ENCODE data around the gene LRRC36. TPM values are rescaled to one million over a fixed set of nuclear protein-coding genes. Genes with fewer than 3 reads are reported as not detected.
"Not testable (repeated sequence)": the region's sequence is repeated elsewhere in the genome, so short reads cannot be mapped to it uniquely, and the experiment has no call there.

Gene LRRC36
- total RNA-seq, 1 donor from 2014 or later, result 24.1 TPM

DNA sequence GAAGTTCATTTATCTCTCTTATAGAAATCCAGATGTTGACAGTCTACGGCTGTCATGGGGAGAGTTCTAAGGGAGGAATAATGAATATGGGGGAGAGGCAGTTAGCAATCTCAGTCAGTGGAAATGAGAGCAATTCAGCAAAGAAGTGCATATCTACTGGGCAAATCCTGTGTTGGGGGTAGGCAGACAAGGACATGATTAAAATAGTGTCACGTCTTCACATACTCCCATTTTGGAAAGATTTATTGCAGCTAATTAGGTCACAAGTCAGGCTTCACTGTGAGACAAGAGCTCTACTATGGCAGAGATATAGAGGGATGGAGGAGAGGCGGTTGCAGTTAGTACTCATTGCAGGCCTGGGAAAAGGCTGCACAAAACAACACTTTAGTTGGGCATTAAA is 29.8 kb downstream of the LRRC36 start:
- Mint-ChIP-seq H3K27me3 (ENCODE audit: unreplicated experiment) (no peaks in the 10 kb centered on the region), H3K36me3 (ENCODE audit: low read depth, unreplicated experiment) (no peaks in the 10 kb centered on the region)

DNA sequence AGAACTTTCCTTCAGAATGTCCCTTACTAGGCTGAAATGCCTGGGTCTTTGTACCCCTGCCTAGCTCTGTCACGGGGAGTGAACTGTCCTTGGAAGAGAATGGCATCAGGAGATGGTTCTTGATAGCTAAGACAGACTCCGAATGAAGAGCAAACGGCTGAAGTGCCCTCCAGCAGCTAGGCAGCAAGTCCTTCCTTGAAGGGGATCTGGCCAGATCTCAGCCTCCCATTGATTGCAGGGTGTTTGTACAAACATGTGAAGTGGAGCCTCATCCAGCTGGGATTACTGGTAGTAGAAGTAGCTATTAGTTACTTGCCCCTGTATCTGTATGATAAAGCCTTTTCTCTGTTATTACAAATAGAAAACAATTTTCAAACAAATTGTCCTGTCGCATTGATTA is 30.9 kb downstream of the LRRC36 start:
- TF ChIP-seq, protein P1, sequence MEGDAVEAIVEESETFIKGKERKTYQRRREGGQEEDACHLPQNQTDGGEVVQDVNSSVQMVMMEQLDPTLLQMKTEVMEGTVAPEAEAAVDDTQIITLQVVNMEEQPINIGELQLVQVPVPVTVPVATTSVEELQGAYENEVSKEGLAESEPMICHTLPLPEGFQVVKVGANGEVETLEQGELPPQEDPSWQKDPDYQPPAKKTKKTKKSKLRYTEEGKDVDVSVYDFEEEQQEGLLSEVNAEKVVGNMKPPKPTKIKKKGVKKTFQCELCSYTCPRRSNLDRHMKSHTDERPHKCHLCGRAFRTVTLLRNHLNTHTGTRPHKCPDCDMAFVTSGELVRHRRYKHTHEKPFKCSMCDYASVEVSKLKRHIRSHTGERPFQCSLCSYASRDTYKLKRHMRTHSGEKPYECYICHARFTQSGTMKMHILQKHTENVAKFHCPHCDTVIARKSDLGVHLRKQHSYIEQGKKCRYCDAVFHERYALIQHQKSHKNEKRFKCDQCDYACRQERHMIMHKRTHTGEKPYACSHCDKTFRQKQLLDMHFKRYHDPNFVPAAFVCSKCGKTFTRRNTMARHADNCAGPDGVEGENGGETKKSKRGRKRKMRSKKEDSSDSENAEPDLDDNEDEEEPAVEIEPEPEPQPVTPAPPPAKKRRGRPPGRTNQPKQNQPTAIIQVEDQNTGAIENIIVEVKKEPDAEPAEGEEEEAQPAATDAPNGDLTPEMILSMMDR (IDR thresholded peaks at IDR 0.05; ENCODE audit: unreplicated experiment), result no peak
- H3K4me1 Mint-ChIP-seq (ENCODE audit: unreplicated experiment), result peaks cover 22% of the 10 kb centered on the region
- H3K27me3 Mint-ChIP-seq (ENCODE audit: unreplicated experiment), result no peaks in the 10 kb centered on the region
- H3K27ac Mint-ChIP-seq (ENCODE audit: unreplicated experiment), result no peak overlapping the region
- no peaks in the 10 kb centered on the region for H3K36me3 Mint-ChIP-seq (ENCODE audit: low read depth, unreplicated experiment)
- DNase-seq (ENCODE audit: low spot score), result no peak
- no peaks in the 10 kb centered on the region for H3K9me3 Mint-ChIP-seq (ENCODE audit: unreplicated experiment)
- H3K4me3 Mint-ChIP-seq (ENCODE audit: unreplicated experiment), result no peak overlapping the region

More for the DNA sequence above, 29.8 kb downstream of the LRRC36 start:
- no peaks in the 10 kb centered on the region for H3K9me3 Mint-ChIP-seq (ENCODE audit: unreplicated experiment)
- H3K27ac Mint-ChIP-seq (ENCODE audit: unreplicated experiment), result no peak overlapping the region
- H3K4me1 Mint-ChIP-seq (ENCODE audit: unreplicated experiment), result peaks cover 22% of the 10 kb centered on the region
- DNase-seq (ENCODE audit: low spot score), result no peak
- no peak overlapping the region for H3K4me3 Mint-ChIP-seq (ENCODE audit: unreplicated experiment)
- TF ChIP-seq, protein P1 (IDR thresholded peaks at IDR 0.05; ENCODE audit: unreplicated experiment), result no peak

DNA sequence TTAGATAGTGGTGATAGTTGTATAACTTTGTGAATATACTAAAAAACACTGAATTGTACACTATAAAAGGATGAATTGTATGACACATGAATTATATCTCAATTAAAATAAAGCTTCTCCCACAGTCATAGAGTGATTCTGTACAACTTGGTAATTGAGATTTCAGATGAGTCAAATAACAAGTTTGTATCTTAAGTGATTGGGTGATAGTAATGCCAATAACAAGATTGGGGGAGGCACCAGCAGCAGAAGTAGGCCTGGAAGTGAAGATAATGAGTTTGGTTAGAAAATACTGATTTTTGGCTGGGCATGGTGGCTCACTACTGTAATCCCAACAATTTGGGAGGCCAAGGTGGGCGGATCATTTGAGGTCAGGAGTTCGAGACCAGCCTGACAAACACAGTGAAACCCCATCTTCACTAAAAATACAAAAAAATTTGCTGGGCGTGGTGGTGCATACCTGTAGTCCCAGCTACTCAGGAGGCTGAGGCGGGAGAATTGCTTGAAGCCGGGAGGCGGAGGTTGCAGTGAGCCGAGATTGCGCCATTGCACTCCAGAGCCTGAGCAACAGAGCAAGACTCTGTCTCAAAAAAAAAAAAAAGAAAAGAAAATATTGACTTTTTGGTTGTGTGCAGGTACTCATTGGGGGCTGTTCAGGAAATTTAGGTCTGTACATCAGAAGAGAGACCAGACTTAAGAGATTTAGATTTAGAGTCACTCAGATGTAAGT is 33.1 kb downstream of the LRRC36 start:
- H3K27me3 Mint-ChIP-seq (ENCODE audit: unreplicated experiment); DNase-seq (ENCODE audit: low spot score); H3K9me3 Mint-ChIP-seq (ENCODE audit: unreplicated experiment); H3K27ac Mint-ChIP-seq (ENCODE audit: unreplicated experiment); H3K36me3 Mint-ChIP-seq (ENCODE audit: low read depth, unreplicated experiment); H3K4me3 Mint-ChIP-seq (ENCODE audit: unreplicated experiment): not testable (repeated sequence)
- H3K4me1 Mint-ChIP-seq (ENCODE audit: unreplicated experiment), result peaks cover 33% of the 10 kb centered on the region

DNA sequence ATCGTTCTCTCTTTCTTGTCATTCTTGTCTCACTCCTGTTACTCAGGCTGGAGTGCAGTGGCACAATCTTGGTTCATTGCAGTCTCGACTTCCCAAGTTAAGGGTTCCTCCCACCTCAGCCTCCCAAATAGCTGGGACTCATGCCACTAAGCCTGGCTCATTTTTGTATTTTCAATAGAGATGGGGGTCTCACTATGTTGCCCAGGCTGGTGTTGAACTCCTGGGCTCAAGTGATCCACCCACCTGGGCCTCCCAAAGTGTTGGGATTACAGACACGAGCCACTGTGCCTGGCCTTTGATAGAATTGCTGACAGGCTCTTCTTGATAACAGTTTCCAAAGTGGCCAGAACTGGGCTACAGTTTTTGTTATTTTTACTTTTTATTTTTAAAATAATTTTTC is 34.4 kb downstream of the LRRC36 start:
- no peaks in the 10 kb centered on the region for H3K36me3 Mint-ChIP-seq (ENCODE audit: low read depth, unreplicated experiment)
- no peak overlapping the region for H3K27ac Mint-ChIP-seq (ENCODE audit: unreplicated experiment)
- H3K4me1 Mint-ChIP-seq (ENCODE audit: unreplicated experiment), result peaks cover 38% of the 10 kb centered on the region
- DNase-seq (ENCODE audit: low spot score), result no peak
- no peaks in the 10 kb centered on the region for H3K9me3 Mint-ChIP-seq (ENCODE audit: unreplicated experiment)
- TF ChIP-seq, protein P1 (IDR thresholded peaks at IDR 0.05; ENCODE audit: unreplicated experiment), result no peak
- peaks cover 1% of the 10 kb centered on the region for H3K27me3 Mint-ChIP-seq (ENCODE audit: unreplicated experiment)
- H3K4me3 Mint-ChIP-seq (ENCODE audit: unreplicated experiment), result no peak overlapping the region

DNA sequence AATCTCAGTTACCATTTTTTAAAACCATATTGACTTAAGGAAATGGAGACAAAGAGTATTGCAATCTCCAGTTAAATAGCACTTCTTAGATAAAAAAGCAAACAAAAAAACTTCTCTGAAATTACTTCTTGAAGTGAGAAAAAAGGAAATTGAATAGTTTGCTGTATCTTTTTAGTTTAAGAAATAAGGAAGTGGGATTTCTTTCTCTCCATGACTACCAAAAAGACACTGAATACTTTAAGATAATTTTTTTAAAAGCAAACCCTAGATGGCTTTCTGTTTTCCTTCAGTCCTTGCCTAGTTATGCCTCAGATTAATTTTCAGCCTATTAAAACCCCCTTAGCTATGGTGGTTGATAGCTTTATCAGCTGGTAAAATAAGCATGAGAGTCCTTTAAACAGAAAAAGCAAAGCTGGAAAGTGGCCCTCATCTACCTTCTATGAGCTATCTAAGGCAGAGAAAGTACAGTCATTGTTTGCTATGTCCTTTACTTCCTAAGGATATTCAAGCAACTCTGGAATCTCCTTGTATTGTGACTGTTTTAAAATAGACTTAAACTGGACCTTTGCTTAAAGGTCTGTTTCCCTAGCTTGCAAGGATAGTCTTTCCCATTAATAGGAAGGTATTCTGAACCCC is 38.1 kb downstream of the LRRC36 start:
- no peak overlapping the region for H3K4me3 Mint-ChIP-seq (ENCODE audit: unreplicated experiment)
- H3K27ac Mint-ChIP-seq (ENCODE audit: unreplicated experiment), result peak overlapping the region; percentile 88
- DNase-seq (ENCODE audit: low spot score), result no peak
- no peaks in the 10 kb centered on the region for H3K9me3 Mint-ChIP-seq (ENCODE audit: unreplicated experiment)
- TF ChIP-seq, protein P1 (IDR thresholded peaks at IDR 0.05; ENCODE audit: unreplicated experiment), result no peak
- no peaks in the 10 kb centered on the region for H3K36me3 Mint-ChIP-seq (ENCODE audit: low read depth, unreplicated experiment)
- H3K27me3 Mint-ChIP-seq (ENCODE audit: unreplicated experiment), result peaks cover 1% of the 10 kb centered on the region
- H3K4me1 Mint-ChIP-seq (ENCODE audit: unreplicated experiment), result peaks cover 19% of the 10 kb centered on the region
